ENCODE results near the gene LAPTM4A.
"Not testable (repeated sequence)": the region's sequence is repeated elsewhere in the genome, so short reads cannot be mapped to it uniquely, and the experiment has no call there.

LAPTM4A gene

DNA sequence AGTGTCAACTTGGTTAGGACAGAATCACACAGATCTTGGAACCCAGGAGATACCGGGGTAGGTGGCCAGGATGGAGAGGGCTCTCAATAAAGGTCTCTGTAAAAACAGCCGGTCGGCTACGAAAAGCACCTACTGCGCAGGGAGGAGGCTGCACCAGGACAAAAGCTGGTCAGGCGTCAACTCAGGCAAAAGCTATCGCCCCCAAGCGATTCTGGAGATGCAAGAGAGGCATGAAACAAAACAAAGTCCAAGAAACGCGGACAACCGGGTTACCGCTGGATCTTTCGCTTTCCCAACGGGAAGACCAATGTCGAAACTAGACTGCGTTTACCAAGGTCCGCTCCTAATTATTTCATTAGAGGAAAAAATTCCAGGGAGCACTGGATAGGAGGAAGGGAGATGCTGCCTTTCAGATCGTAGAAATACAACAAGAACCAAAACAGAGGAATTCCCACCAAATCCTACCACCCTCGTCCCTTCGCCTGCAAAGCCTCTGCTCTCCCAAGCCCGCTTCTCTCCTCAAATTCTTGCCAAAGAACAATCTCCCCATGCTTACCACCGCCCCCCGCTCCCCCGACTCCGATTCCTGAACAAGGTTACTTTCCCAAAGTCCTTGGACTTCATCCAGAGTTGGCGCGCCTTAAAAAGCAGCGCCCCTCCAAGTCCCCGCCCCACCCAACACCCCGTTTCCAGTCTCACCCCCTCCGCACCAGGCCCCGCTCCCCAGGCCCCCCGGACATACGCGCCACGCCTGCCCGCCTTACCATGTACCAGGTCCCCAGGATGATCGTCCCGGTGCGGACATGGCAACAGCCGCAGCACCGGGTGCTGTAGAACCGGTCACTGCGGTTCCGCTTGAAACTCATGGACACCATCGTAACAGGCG is 539 bp downstream of the LAPTM4A start:
- DNase-seq (ENCODE audit: low read depth in 3 of 3) = no peak

GRCh38 chr2:20050104-20050645 is 1.3 kb downstream of the LAPTM4A start:
- DNase-seq (ENCODE audit: low read depth in 3 of 3) = peak in 1 of 3 experiments; percentile 19

DNA sequence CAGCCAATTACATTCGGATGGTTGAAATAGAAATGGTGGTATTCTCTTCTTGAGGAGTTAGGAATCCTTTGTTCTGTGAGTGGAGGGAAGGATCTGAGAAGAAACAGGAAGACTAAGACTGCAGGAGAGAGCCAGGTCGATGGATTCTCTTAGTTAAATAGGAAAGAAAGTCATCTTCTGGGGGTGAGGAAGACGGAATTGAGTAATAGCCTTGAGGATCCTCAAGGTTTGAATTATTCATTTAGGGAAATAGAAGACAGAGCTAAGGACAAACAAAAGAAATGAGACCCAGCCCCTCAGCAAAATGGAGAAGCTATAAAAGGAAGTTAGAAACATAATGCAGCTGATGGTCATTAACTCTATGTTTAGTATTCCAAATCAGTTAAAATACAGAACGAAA is 1.8 kb downstream of the LAPTM4A start:
- DNase-seq (ENCODE audit: low read depth in 3 of 3) = no peak

DNA sequence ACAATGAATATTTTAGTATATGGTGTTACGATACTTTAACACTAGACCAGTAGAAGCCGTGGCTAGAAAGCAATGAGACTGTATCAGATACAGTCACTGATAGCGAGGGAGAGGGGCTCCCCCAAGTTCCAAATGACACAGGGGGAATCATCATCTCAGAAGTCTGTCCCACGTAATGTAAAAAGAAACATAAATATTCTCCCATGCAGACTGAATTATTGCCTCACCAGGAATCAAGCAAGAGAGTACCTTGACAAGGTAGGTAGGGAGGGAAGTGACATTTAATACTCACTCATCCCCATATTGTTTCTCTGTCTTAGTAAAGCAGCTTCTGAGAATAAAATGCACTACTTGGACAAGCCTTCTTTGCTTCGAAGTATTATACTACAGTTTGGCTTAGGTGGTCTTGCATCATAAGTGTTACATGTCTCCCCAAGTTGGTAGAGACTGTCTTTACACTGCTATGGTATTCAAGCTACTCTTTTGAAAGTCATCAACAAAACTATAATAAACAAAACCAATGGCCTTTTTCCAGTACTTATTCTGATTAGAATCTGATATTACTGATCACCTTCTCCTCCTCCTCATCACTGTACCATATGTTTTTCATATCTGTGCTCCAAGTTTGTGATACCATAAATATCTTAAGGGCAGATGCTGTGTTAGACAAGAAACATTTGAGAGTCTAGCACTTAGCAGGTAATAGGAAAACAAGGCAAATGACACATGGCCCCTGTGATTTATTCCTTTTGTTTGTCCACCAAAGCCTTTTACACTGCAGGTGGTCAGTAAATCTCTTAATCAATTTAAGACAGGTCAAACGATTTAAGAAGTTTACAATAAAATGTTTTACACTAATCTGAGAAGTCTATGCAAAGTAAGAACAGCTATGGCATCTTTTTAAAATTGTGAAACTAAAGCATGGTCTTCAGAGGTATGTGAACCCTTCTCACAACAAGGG is 2.7 kb downstream of the LAPTM4A start:
- DNase-seq (ENCODE audit: low read depth in 3 of 3) = no peak

- not testable (repeated sequence) for DNase-seq (ENCODE audit: low read depth in 3 of 3)
These were observed 5.6 kb downstream of the LAPTM4A start for GRCh38 chr2:20045712-20046292.

DNA sequence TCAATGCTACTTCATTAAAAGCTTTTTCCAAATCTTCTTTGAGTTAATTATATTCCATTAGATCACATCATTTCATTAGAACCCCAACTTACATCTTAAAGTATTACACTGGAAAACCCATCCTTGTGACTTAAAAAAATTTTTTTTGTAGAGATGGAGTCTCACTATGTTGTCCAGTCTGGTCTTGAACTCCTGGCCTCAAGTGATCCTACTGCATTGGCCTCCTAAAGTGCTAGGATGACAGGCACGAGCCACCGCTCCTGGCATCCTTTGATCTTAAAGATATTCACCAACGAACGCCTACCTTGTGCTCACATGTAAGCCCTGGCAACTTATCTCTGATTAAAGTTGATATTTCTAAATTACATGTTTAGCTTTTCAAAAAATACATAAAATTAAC is 6.7 kb downstream of the LAPTM4A start:
- DNase-seq (ENCODE audit: low read depth in 3 of 3) = no peak

DNA sequence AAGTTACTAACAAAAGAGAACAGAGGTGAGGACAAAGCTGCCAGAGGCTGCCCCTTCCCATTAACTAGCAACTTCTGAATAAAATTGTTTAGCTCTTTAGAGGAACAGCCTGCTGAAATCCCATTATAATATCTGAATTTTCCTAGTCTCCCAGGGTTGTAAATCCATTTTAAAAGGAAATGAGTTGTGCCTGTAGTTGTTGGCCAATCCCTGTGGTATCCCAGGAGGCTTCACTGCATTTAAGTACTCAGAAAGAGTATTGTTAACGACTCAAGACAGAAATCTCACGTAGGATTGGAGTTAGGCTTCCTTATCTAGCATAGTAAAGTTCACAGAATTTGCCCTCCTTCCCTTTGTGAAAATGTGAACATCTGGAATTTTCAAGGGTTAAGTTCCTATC is 8.9 kb downstream of the LAPTM4A start:
- no peak for DNase-seq (ENCODE audit: low read depth in 3 of 3)

DNA sequence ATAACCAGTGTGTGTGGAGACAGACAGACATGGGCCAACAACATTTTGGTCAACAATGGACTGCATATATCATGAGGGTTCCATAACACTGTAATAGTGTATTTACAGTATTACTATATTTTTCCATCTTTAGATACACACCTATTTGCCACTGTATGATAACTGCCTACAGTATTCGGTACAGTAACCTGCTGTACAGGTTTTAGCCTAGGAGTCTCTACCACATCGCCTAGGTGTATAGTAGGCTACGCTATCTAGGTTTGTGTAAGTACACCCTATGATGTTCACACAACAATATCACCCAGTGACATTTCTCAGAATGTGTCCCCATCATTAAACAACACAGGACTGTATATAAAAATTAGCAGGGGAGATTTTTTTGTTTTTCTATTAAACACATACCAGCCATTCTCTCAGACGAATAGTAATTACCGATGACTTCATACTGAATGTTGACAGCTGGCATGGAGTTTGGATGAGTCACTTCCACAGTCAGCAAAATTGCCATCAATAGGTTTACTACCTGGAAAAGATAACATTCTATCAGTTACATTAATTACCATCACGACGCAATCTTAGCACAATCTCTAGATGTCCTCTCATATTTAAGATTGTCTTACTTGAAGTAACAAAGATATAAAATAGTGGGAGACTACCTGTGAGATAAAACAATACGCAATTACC is 10.8 kb downstream of the LAPTM4A start:
- no peak for DNase-seq (ENCODE audit: low read depth in 3 of 3)

DNA sequence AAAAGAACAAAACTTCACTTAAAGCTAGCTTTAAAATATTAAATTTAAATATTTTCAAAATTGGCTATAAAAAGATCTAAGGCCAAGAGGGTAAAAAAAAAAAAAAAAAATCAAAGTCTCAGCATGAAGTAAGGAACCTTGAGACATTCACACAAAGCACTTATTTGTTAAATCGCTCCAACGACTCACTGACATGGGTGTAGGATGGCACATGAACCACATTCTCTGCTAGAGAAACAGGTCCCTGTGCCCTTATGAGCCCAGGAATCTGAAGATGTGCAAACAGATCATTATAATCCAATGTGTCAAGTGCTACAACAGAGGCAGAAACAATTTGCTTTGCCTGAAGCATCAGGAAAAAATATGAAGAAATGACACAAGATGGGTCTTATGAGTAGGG is 13.8 kb downstream of the LAPTM4A start:
- DNase-seq (ENCODE audit: low read depth in 3 of 3) = no peak

DNA sequence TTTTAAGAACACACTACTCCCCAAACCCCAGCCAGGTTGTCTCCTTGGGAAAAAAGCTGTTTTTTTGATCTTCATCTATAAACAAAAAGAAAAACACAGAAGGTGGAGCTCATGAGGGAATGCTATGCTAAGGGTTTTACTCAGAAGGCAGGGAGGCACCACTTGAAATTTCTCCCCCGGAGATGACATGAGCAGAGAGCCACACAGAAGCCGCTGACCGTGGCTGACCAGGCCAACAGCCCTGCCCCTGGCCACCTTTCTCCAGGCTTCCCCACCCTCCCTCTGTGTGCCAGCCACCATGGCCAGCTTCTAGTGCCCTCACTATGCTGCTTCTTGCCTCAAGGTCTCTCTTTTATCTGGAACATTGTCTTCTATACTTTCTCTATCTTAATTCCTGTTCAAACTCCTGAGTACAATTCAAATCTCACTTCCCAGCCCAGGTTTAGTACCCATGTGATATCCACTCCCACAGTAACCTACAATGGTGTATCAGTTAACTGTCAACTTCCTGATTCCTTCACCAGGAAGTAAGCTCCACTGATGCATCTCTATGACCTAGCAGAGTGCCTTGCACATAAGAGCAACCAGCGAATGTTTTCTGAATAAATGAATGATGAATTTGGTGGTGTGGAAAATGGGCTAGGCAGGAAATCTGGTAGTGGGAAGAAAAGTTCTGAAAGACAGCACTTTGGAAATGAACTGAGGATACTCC is 15.3 kb downstream of the LAPTM4A start:
- DNase-seq (ENCODE audit: low read depth in 3 of 3) = no peak

DNA sequence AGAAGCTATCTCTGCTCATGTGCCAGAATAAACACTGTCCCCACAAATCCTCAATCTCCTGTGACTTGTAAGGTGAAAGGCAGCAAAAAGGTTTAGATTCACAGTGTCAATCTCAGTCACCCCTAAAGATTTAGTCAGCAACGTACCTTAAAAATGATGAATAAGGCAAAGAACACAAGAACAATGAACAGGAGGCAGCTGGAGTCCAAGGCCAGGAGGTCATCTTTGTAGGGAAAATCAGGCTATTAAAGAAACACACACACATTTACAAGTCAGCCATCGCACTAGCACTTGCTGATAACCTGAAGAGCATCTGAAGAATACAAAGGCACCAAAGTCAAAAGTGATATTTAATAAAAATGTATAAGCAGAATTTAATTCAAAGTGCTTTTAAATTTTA is 16.6 kb downstream of the LAPTM4A start:
- no peak for DNase-seq (ENCODE audit: low read depth in 3 of 3)

- no peak for DNase-seq (ENCODE audit: low read depth in 3 of 3)
These were observed 17.2 kb downstream of the LAPTM4A start for GRCh38 chr2:20034218-20034617.

DNA sequence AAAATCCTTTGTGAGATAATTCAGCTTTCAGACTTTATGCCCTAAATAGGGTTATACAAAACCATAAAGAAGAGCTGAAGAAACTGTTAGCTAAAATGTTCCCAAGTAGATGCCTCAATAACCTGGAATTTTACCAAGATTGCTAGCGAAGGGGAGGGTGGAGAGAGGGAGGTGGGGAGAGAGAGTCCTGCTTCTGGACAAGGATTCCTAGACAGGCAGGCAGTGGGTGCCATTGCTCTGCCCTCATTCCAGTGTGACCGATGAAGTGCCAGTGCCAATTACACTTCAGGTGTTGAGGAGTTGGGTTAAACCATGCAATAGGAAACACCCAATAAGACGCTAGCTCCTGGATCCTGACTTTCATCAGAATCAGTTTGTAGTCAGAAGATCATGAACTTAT is 18.1 kb downstream of the LAPTM4A start:
- DNase-seq (ENCODE audit: low read depth in 3 of 3) = no peak

GRCh38 chr2:20030224-20030623 is 21.2 kb downstream of the LAPTM4A start:
- no peak for DNase-seq (ENCODE audit: low read depth in 3 of 3)

DNA sequence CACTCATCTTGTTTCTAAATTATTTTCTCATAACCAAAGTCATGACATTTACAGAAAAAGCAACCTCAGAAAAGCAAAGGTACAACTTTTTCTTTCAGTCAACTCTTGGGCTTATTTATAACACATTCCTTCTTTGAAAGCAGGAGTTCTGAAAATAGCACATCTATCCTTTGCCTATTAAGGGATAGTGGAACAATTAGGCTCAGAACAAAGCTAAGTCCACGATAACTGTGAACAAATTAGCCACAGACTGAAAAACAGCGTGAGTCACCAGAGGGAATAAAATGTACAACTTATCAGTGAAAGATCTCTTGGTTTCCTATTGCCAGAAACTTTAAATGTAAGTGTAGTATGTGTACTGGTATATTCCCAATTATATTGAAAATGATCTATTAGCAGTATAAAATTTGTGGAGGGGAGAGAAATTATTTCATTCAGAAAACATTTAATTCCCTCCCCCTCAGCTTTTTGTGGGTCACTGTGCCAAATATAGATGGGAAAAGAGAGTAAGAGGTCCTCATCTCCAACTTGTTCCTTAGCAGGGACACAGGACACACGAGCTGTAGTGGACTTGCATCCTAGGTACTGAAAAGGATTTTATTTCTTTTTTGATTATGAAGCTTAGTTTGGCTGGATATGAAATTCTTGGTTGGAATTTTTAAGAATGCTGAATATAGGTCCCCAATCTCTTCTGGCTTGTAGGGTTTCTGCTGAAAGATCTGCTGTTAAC is 23.6 kb downstream of the LAPTM4A start:
- no peak for DNase-seq (ENCODE audit: low read depth in 3 of 3)

- DNase-seq (ENCODE audit: low read depth in 3 of 3) = no peak
These were observed 24.2 kb downstream of the LAPTM4A start for GRCh38 chr2:20027260-20027677.

DNA sequence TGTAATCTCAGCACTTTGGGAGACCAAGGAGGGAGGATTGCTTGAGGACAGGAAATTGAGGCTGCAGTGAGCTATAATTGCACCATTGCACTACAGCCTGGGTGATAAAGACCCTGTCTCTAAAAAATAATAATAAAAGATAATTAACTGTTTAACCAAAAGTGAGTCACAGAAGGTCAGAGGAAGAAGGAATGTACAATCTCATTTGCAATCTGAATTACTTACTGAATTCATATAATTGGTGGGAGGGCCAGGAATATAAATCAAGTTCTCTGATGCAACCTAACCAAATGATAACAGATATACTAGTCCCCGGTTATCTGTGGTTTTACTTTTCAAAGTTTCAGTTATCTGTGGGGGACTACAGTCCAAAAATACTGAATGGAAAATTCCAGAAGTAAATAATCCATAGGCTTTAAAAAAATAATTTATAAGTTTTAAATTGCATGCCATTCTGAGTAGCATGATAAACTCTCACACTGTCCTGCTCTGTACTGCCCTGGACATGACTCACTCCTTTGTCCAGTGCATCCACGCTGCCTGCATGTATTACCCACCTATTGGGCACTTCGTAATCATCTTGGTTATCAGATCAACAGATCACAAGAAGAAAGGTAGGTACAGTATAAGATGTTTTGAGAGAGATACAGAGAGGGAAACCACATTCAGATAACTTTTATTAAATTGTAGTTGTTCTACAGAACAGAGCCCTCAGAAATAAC is 26.2 kb downstream of the LAPTM4A start:
- DNase-seq (ENCODE audit: low read depth in 3 of 3) = no peak

DNA sequence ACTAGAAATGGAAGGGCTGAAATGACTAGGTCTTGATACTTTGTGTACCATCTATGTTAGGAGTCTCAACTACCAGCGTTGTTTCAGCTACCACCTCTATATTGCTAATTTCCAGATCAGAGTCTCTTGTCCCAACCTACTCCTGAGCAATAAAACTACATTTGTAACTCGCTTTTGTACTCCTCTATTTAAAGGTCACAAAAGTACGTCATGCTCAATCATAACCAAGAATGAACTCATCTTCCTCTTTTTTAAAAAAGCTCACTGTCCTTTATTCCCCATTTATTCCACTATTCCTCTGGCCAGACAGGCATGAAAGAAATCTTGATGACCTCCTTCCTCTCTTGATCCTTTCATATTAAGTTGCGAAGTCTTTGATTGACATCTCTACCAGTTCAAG is 27.7 kb downstream of the LAPTM4A start:
- DNase-seq (ENCODE audit: low read depth in 3 of 3) = no peak

DNA sequence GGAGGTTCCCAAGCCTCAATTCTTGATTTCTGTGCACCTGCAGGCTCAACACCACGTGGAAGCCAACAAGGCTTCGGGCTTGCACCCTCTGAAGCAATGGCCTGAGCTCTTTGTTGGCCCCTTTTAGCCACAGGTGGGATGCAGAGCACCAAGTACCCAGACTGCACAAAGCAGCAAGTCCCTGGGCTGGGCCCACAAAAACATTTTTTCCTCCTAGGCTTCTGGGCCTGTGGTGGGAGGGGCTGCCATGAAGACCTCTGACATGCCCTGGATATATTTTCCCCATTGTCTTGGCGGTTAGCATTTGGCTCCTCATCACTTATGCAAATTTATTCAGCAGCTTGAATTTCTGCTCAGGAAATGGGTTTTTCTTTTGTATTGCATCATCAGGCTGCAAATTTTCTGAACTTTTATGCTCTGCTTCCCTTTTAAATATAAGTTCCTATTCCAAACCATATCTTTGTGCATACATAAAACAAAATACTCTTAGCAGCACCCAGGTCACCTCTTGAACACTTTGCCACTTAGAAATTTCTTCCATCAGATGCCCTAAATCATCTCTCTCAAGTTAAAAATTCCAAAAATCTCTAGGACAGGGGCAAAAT is 29.9 kb downstream of the LAPTM4A start:
- no peak for DNase-seq (ENCODE audit: low read depth in 3 of 3)

Data from stimulated activated CD4-positive, alpha-beta T cell treated with anti-CD3 and anti-CD28 coated beads, TNF-alpha, amount 100 ng/mL, for 4 hours (primary cell).